GM19324 (cell line): ENCODE measurements around the gene CYBA.

Source experiments
- ATAC-seq: cut with Tn5 transposase; IDR thresholded peaks from one replicate; pipeline ENCODE4 v1.9.1; 2021; ENCODE audit warnings: mild to moderate bottlenecking, moderate library complexity; ENCODE audit not compliant: unreplicated experiment, low FRiP score

CYBA gene

GRCh38 chr16:88595921-88596320 lies 54.9 kb downstream of the CYBA start:
- ATAC-seq: no peak

DNA sequence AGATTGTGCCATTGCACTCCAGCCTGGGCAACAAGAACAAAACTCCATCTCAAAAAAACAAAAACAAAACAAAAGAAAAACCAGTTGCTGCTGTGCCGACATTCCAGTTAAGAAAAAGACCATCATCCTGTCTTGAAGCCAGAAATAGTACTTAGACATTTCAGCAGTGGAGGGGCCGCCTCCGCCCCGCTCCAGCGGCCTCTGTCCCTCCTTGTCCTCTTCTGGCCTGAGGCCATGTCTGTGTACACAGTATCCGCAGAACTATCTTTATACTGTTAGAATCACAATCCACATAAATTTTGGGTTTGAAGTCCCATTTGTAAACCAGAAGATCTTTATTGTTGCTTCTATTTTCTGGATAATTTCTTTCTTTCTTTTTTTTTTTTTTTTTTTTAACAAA lies 55.8 kb downstream of the CYBA start:
- no peak for ATAC-seq

DNA sequence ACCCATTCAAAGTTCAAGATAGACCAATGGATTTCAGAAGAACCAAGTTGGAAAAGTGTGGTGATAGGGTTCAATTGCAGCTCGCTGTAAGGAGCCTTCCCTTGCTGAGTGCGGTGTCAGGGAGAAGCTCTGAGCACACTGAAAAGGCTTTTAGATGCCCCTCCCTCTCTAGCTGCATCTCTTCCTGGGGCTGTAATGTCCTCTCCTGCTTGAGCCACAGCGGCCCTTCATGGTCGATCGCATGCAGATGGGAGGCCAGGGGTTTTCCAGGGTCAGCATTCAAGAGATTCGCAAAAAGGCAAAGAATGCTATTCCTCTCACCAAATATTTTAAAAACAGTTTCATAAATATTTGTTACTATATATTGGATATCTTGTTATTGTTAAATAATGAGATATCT lies 56.9 kb downstream of the CYBA start:
- no peak for ATAC-seq

- ATAC-seq: no peak
These were observed 57.4 kb downstream of the CYBA start for GRCh38 chr16:88593489-88593888.
